Mucosa of descending colon (tissue), 3 donors: ENCODE measurements around the gene SSC5D. TPM values are rescaled to one million over a fixed set of nuclear protein-coding genes. Genes with fewer than 3 reads are reported as not detected.

Experiments
- ATAC-seq: fragments of 200-7000 bp; cut with Tn5 transposase; one replicate; pipeline ENCODE4 v1.9.1; 2020; ENCODE audit warnings: mild to moderate bottlenecking, moderate library complexity
- DNase-seq, 3 donors: peaks; one replicate each; pipeline ENCODE4 v3.0.0-alpha.2; 2020
- H3K36me3 ChIP-seq: fragments of 200-600 bp; one replicate; pipeline ENCODE4 v1.8.0; 2021; ENCODE audit warnings: low read depth, mild to moderate bottlenecking
- H3K4me1 ChIP-seq: fragments of 200-600 bp; one replicate; pipeline ENCODE4 v1.8.0; 2021; ENCODE audit warnings: low read depth, mild to moderate bottlenecking
- H3K4me3 ChIP-seq: fragments of 200-600 bp; one replicate; pipeline ENCODE4 v1.8.0; 2021; ENCODE audit warnings: mild to moderate bottlenecking
- H3K9me3 ChIP-seq: fragments of 200-600 bp; one replicate; pipeline ENCODE4 v1.8.0; 2021; ENCODE audit warnings: mild to moderate bottlenecking
- CTCF ChIP-seq: fragments of 200-600 bp; IDR thresholded peaks from one replicate; pipeline ENCODE4 v1.8.0; 2022; ENCODE audit warnings: antibody characterized with exemption, mild to moderate bottlenecking
- intact Hi-C, 2 donors: fragments of 100-400 bp; cut with DNase I in 1 of 2; cut with micrococcal nuclease in 1 of 2; formaldehyde crosslinking; loops; one replicate each; pipeline versions ENCODE4 v1.11.0 to v1.11.1; 2022; cut with DNase I, micrococcal nuclease
- total RNA-seq, 3 donors: library from RNA; stranded (reverse); fragmentation: NEBNext Ultra II Directional in 2 of 3; extraction: Animal tissue kit (Norgen Biotek cat#: 25700) in 2 of 3; gene quantifications; one replicate each; pipeline versions ENCODE4 v1.2.1 to v1.2.4, GENCODE V29; 2021 to 2023
- donor health status: DM: no; HTN: no; CAD: no; lungs with moderate emphysema.
- donor health status: DM: no; HTN: no; CAD: no.
- donor health status: DM: no; HTN: yes; CAD: no.

Gene SSC5D
- total RNA-seq, 3 donors from 2014 or later = 2.6 to 35.0 (median 4.0) TPM

- no peak overlapping the region for H3K4me3 ChIP-seq
- H3K9me3 ChIP-seq = no peaks in the 10 kb centered on the region
- no peak for TF ChIP-seq CTCF
- H3K36me3 ChIP-seq = no peaks in the 10 kb centered on the region
- H3K4me1 ChIP-seq = no peaks in the 10 kb centered on the region
- intact Hi-C loops = no loop called here
- ATAC-seq (no peak), DNase-seq (no peak)
These were observed 52.4 kb downstream of the SSC5D start for GRCh38 chr19:55540619-55541018.

- no peaks in the 10 kb centered on the region for H3K9me3 ChIP-seq
- ATAC-seq (no peak), DNase-seq (no peak)
- no peak overlapping the region for H3K4me3 ChIP-seq
- H3K4me1 ChIP-seq = no peaks in the 10 kb centered on the region
- intact Hi-C loops = no loop called here
- H3K36me3 ChIP-seq = no peaks in the 10 kb centered on the region
- TF ChIP-seq CTCF = no peak
These were observed 52.9 kb downstream of the SSC5D start for GRCh38 chr19:55541091-55541490.

- Histone ChIP-seq H3K4me1 (no peaks in the 10 kb centered on the region), H3K36me3 (no peaks in the 10 kb centered on the region), H3K4me3 (no peak overlapping the region), H3K9me3 (no peaks in the 10 kb centered on the region)
- ATAC-seq = no peak
- no peak for DNase-seq
- intact Hi-C loops = no loop called here
- TF ChIP-seq CTCF = no peak
These were observed 54.1 kb downstream of the SSC5D start for GRCh38 chr19:55542292-55542855.

- no peaks in the 10 kb centered on the region for H3K36me3 ChIP-seq
- ATAC-seq (no peak), DNase-seq (no peak)
- intact Hi-C loops = no loop called here
- H3K9me3 ChIP-seq = no peaks in the 10 kb centered on the region
- no peak overlapping the region for H3K4me3 ChIP-seq
- no peaks in the 10 kb centered on the region for H3K4me1 ChIP-seq
- TF ChIP-seq CTCF = no peak
These were observed 55.3 kb downstream of the SSC5D start for GRCh38 chr19:55543567-55543966.

- no peak for TF ChIP-seq CTCF
- no peaks in the 10 kb centered on the region for H3K9me3 ChIP-seq
- ATAC-seq = no peak
- no peak overlapping the region for H3K4me3 ChIP-seq
- H3K4me1 ChIP-seq = peaks cover 1% of the 10 kb centered on the region
- no peaks in the 10 kb centered on the region for H3K36me3 ChIP-seq
- intact Hi-C loops = no loop called here
- no peak for DNase-seq
These were observed 55.8 kb downstream of the SSC5D start for GRCh38 chr19:55544014-55544413.
